Gastroesophageal sphincter (tissue), 4 donors: Measurements from ENCODE around the gene PTK7. TPM values are rescaled to one million over a fixed set of nuclear protein-coding genes. Genes with fewer than 3 reads are reported as not detected.

Experiments
- ATAC-seq: fragments of 150-250 bp; one replicate; pipeline ENCODE4 v1.9.1; 2016; ENCODE audit warnings: mild to moderate bottlenecking, moderate library complexity
- H3K27ac ChIP-seq, 4 donors: fragments of 200-600 bp; sonication (generic) in 3 of 4; 1 replicate in 3 of 4; 2 replicates in 1 of 4; pipeline ENCODE4 v1.5.1; 2016 to 2019
- H3K27me3 ChIP-seq: fragments of 200-600 bp; sonication (generic); one replicate; pipeline ENCODE4 v1.5.1; 2019
- H3K36me3 ChIP-seq, 2 donors: fragments of 200-600 bp; sonication (generic); one replicate each; pipeline ENCODE4 v1.5.1; 2019; ENCODE audit warnings: control low read depth in 1 of 2
- H3K4me1 ChIP-seq, 3 donors: fragments of 200-600 bp; sonication (generic); 1 replicate in 2 of 3; 2 replicates in 1 of 3; pipeline ENCODE4 v1.5.1; 2016 to 2019; ENCODE audit warnings: control low read depth in 2 of 3
- H3K4me3 ChIP-seq, 2 donors: fragments of 200-600 bp; sonication (generic); one replicate each; pipeline ENCODE4 v1.5.1; 2019; ENCODE audit warnings: mild to moderate bottlenecking in 1 of 2, moderate library complexity in 1 of 2
- H3K9me3 ChIP-seq, 3 donors: fragments of 200-600 bp; sonication (generic); one replicate each; pipeline ENCODE4 v1.5.1; 2017 to 2019; ENCODE audit warnings: control low read depth in 2 of 3
- CTCF ChIP-seq, 4 experiments: fragments of 200-600 bp in 2 of 4; fragments of 450-650 bp in 2 of 4; sonication (generic) in 1 of 4; IDR thresholded peaks; one replicate each; pipeline ENCODE4 v1.5.1; 2017 to 2019; ENCODE audit warnings: antibody characterized with exemption in 4 of 4, mild to moderate bottlenecking in 2 of 4, moderate library complexity in 2 of 4
- EP300 ChIP-seq: sonication (generic); formaldehyde crosslinking; IDR thresholded peaks from one replicate; pipeline ENCODE4 v1.6.1; 2017; ENCODE audit warnings: antibody characterized with exemption, mild to moderate bottlenecking
- POLR2A ChIP-seq, 2 donors: fragments of 450-650 bp; IDR thresholded peaks; one replicate each; pipeline ENCODE4 v1.6.1; 2017; ENCODE audit warnings: antibody characterized with exemption in 2 of 2, mild to moderate bottlenecking in 2 of 2, moderate library complexity in 1 of 2
- POLR2AphosphoS5 ChIP-seq: sonication (generic); formaldehyde crosslinking; IDR thresholded peaks from one replicate; pipeline ENCODE4 v1.6.1; 2017; ENCODE audit warnings: antibody characterized with exemption
- WGBS, 2 donors: methylation state at CpG; one replicate each; pipeline ENCODE4 v1.1.5; 2018; ENCODE audit warnings: low coverage in 1 of 2; 5-methylcytosine and 5-hydroxymethylcytosine counted together
- total RNA-seq, 4 donors: library from RNA; depleted of rRNA; stranded (reverse); fragments of >200 nt; gene quantifications; one replicate each; pipeline ENCODE4 v1.1.0, GENCODE V29; 2016

The PTK7 gene
- total RNA-seq, 4 donors from 2014 or later: 2.0 to 11.6 (median 7.7) TPM

GRCh38 chr6:43059168-43060033 is 16.7 kb upstream of the PTK7 start, which contains the start of the genes KLC4 and MRPL2:
Gene KLC4, plus strand, starts transcription at chr6:43059631. Its CDS starts 1,705 bp downstream, at chr6:43061336.
Gene MRPL2, minus strand, starts transcription at chr6:43059434. Its CDS starts 53 bp downstream, at chr6:43059381.
- peaks cover 0 to 42% (median 16%) of the 10 kb centered on the region in 3 donors for H3K4me1 ChIP-seq
- no peaks in the 10 kb centered on the region for H3K27me3 ChIP-seq
- peak within 1 kb of the TSS; percentile 66 to 85 for H3K4me3 ChIP-seq
- TF ChIP-seq POLR2A (IDR thresholded peaks at IDR 0.05) (peak; percentile 79 to 89), CTCF (IDR thresholded peaks at IDR 0.05) (no peak), EP300 (no peak), POLR2AphosphoS5 (peak; percentile 93)
- H3K36me3 ChIP-seq: peaks cover 0 to 57% of the 10 kb centered on the region in 2 donors
- WGBS, 2 donors: 0 to 3% methylated on average over 1 to 6 of the region's 64 CpGs
- peak; percentile 97 for ATAC-seq
- no peaks in the 10 kb centered on the region for H3K9me3 ChIP-seq
- peak within 1 kb of the TSS; percentile 60 to 91 (median 88) for H3K27ac ChIP-seq

- peaks cover 0 to 35% (median 14%) of the 10 kb centered on the region in 3 donors for H3K4me1 ChIP-seq
- no peak for ATAC-seq
- WGBS, 2 donors: 0 to 6% methylated on average over 1 to 11 of the region's 15 CpGs
- no peaks in the 10 kb centered on the region for H3K27me3 ChIP-seq
- H3K4me3 ChIP-seq: peak overlapping the region; percentile 66 to 85
- peak overlapping the region; percentile 44 to 91 (median 88) for H3K27ac ChIP-seq
- no peaks in the 10 kb centered on the region for H3K9me3 ChIP-seq
- no peak for TF ChIP-seq POLR2A (IDR thresholded peaks at IDR 0.05)
- TF ChIP-seq POLR2AphosphoS5: no peak
- TF ChIP-seq CTCF (IDR thresholded peaks at IDR 0.05): no peak
- TF ChIP-seq EP300: no peak
- peaks cover 0 to 61% of the 10 kb centered on the region in 2 donors for H3K36me3 ChIP-seq
These were observed 15.9 kb upstream of the PTK7 start for GRCh38 chr6:43060034-43060754.

- Histone ChIP-seq H3K4me3 (peak overlapping the region in 1 of 2 donors; percentile 85), H3K27me3 (no peaks in the 10 kb centered on the region), H3K27ac (peak overlapping the region in 1 of 4 donors; percentile 90), H3K4me1 (peaks cover 0 to 35% (median 14%) of the 10 kb centered on the region in 3 donors), H3K36me3 (peaks cover 0 to 61% of the 10 kb centered on the region in 2 donors), H3K9me3 (no peaks in the 10 kb centered on the region)
- TF ChIP-seq POLR2AphosphoS5 (no peak), EP300 (no peak), CTCF (IDR thresholded peaks at IDR 0.05) (no peak), POLR2A (IDR thresholded peaks at IDR 0.05) (no peak)
- ATAC-seq: no peak
- 71 to 86% methylated on average over 2 to 9 of the region's 12 CpGs for WGBS, 2 donors
These were observed 15.1 kb upstream of the PTK7 start for GRCh38 chr6:43060755-43061633.

- H3K4me1 ChIP-seq: peaks cover 0 to 35% (median 14%) of the 10 kb centered on the region in 3 donors
- H3K36me3 ChIP-seq: peaks cover 0 to 61% of the 10 kb centered on the region in 2 donors
- no peak overlapping the region for H3K27ac ChIP-seq
- WGBS, 2 donors: 56 to 79% methylated on average over 2 of the region's 2 CpGs
- H3K9me3 ChIP-seq: no peaks in the 10 kb centered on the region
- ATAC-seq: no peak
- TF ChIP-seq POLR2A (IDR thresholded peaks at IDR 0.05) (no peak), EP300 (no peak), POLR2AphosphoS5 (no peak), CTCF (IDR thresholded peaks at IDR 0.05) (no peak)
- H3K27me3 ChIP-seq: no peaks in the 10 kb centered on the region
- no peak overlapping the region for H3K4me3 ChIP-seq
These were observed 14.3 kb upstream of the PTK7 start for GRCh38 chr6:43061861-43062260.
